OCI-LY1 (cell line): ENCODE measurements around the gene TNFRSF21.

Source experiments
- CTCF ChIP-seq: fragments of 200-600 bp; sonication (generic), shearing (Covaris generic); IDR thresholded peaks from 2 replicates; pipeline ENCODE4 v1.5.1; 2017; ENCODE audit warnings: mild to moderate bottlenecking, antibody characterized with exemption, low read length, moderate library complexity, mixed read lengths
- EZH2 ChIP-seq: fragments of 200-600 bp; sonication (generic), shearing (Covaris generic); IDR thresholded peaks from 2 replicates; pipeline ENCODE4 v1.8.0; 2017; ENCODE audit warnings: borderline replicate concordance, mixed run types, mild to moderate bottlenecking, antibody characterized with exemption, low read length, moderate library complexity, mixed read lengths

- TF ChIP-seq CTCF, result no peak
- TF ChIP-seq EZH2, result no peak
Observed at GRCh38 chr6:47253136-47253535, 56.6 kb downstream of the TNFRSF21 start.
